Hematopoietic multipotent progenitor cell treated with erythropoietin and hydrocortisone succinate and interleukin-3 and kit ligand, for 8 days (in vitro differentiated cells): ENCODE data around the gene TMEM266.

ENCODE experiments used
- DNase-seq: peaks from one replicate; pipeline ENCODE4 v3.0.0-alpha.2; 2015

The TMEM266 gene

DNA sequence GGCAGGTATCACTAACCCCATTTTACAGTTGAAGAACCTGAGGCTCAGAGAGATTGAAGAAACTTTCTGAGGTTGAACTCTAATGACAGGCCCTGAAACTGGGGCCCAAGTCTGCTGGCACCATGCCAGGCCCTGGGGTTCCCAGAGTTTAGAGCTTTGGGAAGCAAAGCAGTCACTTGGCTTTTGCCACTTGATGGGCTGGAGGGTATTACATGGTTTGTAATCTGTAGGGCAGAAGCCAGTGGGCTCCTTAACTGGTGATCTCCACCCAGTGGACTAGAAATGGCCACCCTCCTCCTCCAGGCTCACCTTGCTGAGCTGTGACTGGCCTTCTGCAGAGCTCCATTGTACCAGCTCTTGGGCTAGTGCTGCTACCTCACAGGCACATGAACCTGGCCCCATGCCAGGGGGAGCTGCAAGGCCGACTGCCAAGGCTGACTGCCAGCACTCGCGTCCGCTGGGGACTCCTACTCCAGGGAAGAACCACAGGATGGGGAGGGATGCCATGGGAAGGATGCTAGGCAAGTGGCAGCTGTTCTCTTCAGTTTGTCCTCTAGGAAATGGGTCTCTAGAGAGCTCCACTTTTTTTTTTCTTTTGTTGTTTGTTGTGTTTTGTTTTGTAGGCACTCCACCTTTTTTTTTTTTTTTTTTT lies 146.7 kb downstream of the TMEM266 start:
- peak; percentile 56 for DNase-seq

DNA sequence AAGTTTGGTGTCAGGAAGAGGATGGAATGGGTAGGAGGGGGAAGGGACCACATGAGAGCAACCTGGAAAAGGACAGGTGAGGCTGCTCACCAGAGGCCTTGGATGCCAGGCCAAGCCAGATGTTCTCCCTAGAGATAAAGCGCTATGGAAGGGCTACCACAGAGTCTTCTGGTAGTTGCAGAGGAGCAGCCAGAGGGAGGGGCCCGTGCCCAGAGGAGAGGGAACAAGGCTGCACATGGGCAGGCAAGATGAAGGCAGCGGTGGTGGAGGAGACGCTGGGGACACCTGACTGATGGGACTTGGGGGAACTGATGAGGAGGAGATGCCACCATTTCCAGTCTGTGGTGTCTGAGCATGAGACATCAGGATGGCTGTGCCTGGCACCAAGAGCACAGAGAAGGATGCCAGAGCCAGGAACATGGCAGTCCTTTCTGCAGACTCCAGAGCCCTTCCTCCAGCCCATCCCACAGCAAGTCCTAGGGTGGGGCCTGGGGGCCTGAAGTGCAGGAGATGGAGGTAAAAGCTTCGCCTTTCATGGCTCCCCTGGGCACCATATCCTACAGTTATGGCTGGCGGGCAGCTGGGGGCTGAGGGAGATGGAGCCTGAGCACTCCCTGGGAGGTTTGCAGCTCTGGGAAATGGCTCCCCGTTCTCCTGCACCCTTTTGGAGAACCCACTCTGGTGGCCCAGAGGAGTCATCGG lies 148.4 kb downstream of the TMEM266 start:
- DNase-seq: no peak

DNA sequence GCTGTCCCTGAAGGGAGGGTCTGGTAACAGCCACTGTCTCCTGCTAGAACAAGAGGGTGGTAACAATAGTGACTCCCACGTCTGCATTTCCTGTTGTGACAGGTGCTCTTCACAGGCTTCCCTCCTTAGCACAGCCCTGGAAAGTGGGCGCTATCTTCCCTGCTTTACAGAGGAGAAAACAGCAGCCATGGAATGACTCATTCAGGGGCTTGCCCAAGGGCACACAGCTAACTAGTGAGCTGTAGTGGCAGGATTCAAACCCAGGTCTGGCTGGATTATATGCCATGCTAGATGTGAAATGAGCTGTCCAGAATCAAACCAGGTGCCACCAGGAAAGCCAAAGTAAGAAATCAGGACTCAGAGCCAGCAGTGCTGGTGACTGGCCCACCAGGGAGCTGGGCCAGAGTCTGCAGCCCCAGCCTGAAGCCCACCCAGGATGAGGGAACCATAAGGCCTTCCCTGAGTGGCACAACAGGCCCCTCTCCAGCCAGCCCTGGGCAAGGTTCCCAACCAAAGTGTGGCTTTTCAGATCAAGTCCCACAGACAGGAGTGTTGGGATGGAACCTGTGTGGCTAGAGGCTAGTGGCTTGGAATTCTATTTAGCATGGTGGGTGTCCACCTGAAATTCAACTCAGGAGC lies 149.1 kb downstream of the TMEM266 start:
- no peak for DNase-seq

DNA sequence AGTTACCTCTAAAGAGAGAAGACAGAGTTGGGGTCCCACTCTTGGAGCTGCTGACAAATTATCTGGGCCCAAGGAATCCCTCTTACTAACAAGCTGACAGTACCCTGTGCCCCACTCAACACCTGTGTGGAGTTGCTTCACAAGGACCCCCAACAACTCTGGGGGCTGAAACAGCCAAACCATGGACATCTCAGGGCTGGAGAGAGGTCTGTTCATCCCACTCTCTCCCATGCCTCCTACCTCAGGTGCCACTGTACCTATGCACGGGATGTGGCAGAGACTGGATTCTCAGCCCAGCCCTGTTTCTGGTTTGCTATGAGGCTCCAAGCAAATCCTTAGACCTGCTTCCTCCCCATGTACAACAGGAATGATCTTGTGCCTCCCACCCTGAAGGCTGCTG lies 149.7 kb downstream of the TMEM266 start:
- DNase-seq: no peak

DNA sequence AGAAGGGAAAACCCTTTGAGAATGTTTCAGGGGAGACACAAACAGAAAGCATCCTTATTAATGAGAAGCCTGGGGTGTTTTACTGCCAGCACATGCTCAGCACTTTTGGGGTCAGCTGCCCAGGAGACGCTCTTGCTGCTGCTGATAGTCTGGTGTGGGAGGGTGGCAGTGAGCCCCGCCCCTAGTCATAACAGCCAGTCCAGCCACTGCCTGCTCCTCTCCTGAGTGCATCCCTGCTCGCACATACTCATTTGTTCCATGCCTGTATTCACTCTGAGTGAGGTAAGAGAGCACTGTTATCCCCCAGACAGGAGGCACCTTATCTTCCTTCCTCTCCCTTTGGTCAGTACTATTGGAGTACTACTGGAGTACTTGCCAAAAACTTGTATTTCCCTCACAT lies 150.2 kb downstream of the TMEM266 start:
- DNase-seq: peak; percentile 41

DNA sequence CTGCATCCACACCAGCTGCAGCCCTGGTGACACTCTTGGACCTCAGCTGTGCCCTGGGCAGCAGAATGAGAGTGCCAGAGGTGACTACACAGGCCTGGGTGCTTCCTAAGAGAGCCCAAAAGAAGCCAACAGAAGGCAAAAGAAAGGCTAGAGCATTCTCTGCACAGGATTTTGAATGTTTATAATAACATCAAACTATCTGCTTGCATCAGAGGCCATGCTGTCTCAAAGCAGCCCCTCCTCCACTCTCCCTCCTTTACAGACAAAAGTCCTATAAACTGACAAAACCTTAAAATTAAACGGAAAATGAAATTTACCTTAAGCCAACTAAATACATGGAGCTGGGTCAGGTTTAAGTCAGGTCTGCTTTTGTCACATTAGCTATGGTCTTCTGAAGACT lies 155.8 kb downstream of the TMEM266 start:
- DNase-seq: no peak

DNA sequence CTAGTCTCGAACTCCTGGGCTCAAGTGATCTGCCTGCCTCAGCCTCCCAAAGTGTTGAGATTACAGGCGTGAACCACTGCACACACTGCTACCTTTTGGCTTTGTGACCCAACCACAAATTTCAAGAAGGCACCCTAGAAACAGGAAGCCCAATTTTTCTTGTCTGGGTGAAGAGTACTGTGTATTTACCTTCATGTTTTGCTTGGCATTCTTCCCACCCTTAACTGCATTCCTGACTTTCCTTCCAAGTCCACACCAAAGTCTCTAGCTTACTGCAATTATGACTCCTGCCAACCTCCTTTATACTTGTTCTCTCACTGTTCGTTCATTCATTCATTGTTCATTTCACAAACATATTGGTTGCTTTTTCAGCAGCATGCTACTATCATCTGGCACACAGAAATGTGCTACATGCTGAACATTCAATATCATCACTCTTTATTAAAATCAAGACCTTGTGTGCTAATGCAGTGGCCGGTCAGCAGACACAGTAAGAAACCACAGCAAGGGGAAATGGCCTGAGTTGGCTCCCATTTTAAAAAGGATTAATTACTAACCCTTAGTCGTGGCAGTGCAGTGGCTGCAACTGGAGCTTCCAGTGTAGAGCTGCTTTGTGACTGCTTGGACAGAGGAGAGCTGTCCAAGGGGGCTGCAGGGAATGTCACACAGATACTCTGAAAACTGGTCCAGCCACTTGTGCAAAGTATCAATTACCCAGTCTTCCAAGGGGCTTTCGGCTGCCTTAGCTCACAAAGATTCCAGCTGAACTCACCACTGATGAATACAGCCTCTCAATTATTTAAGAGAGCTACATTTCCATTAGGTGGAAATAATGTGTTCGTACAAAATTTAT lies 157.5 kb downstream of the TMEM266 start:
- no peak for DNase-seq

DNA sequence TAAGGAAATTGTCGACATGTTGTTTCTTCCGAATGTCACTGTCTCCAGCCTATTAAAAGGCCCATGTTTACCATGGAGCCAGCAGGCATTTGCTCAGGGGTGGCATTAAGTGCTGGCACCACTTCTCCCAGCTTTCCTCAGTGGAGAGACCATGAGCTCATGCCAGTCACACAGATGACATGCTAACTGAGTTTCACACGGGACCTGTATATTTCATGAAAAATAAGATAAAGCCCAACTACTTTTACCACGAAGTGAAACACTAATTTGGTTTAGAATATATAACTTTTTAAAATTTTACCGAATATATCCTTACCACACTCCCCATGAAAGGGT lies 158.1 kb downstream of the TMEM266 start:
- no peak for DNase-seq

DNA sequence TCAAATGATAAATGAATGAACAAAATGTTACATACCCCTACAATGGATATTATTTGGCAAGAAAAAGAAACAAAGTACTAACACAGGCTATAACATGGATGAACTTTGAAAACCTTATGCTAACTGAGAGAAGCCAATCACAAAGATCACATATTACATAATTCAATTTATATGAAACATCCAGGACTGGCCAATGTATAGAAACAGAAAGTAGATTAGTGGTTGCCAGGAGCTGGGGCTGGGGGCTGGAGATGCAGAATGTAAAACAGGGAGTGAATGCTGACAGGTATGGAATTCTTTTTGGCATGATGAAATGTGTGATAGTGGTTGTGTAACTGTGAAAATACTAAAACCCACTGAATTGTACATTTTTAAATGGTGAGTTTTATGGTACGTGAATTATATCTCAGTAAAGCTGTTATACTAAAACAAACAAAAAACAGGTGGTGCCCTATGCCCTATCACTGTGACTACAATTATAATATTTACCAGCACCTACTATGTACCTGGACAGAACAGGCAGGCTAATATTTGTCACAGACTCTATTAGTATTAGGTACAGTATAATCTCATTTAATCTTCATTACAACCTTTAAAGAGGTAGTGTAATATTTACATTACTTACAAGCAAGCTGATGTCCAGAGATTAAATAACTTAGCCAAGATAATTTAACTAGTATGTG lies 161.4 kb downstream of the TMEM266 start:
- no peak for DNase-seq

DNA sequence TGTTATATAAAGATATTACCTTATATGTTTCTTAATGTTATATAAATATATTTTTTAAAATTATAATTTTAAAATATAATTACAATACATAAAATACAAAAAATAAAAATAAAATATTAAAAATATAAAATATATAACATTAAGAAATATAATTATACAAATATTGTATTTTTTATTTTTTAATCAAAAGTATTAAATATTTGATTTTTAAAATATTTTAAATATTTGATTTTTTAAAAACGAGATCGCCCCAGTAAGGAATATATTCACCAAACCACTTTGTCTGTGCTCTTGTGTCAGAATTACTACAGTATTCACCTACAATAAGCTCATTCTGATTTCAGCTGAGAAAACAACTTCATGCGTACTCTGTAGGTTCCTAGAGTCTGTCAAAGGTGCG lies 162.4 kb downstream of the TMEM266 start:
- DNase-seq: no peak

DNA sequence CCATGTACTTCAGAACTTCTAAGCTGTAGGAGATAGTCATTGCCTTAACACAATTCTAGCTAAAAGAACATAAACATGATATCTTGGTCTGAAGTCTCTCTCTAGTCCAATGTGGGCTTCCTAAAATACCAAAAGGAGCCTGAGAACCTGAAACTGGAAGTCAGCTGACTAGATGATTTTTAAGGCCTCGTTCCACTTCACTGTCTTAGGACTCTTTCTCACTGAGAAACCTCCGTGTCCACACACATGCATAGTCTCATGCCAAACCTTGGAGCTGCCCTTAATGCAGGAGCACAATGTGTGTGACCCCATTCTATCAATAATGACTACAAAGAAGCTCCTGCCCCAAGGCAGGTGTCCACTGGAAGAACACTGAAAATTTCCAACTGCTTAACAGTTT lies 163.7 kb downstream of the TMEM266 start:
- no peak for DNase-seq

DNA sequence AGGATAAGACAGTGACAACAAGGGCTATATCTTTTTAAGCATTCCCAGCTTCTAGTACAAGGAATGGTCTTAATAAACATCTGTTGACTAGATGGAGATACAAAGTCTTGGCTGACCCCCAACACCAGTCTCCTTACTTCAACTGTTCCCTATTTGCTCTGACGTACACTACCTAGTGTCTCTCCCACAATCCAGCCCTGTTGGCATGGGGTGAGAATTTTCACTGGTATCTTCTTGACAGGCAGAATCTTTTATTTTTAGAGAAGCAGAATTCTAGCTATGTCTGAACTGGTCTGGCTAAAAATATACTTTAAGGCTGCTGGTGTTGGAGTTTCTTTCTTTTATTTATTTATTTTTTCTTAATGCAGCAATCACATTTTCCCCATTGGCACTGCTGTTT lies 169.5 kb downstream of the TMEM266 start:
- no peak for DNase-seq

DNA sequence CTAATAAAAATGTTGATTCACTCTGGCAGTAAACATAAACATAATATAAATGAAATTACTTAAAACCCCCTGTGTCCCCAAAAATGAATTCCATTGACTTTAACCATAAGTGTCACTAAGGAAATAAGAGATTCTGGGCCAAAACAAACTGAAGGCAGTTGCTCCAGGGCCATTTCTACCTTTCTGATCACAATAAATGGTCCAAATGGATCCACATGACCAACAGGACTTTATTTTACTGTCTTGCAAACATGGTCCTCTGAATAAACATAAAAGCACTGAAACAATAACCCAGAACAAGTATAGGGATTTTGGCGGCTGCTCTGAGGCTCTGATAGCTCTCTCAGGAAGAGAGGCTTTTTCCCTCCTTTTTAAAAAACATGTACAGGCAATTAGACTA lies 174.1 kb downstream of the TMEM266 start:
- no peak for DNase-seq

DNA sequence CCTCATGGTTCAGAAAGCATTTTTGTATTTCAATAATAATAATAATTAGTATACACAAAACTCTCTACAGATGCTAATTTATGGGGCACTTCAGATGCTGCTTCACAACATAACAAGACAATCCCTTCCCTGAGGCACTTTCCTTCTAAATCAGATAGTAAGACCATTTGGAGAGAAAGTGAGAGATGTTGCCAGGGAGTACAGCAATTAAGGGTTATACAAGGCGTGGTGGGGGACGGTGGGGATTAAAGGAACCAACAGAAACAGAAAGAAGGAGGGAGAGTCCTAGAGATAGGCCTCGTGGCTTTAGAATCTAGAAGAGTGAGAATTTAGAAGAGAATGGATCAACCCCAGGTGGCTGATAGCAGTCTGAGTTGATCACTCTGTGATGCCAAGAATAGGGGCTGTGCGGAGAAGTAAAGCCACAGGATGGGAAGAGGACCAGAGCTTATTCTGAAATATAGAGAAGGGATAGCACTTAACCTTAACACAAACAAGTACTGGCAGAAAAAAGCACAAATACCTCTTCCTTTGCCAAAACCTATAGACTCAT lies 174.6 kb downstream of the TMEM266 start:
- no peak for DNase-seq

DNA sequence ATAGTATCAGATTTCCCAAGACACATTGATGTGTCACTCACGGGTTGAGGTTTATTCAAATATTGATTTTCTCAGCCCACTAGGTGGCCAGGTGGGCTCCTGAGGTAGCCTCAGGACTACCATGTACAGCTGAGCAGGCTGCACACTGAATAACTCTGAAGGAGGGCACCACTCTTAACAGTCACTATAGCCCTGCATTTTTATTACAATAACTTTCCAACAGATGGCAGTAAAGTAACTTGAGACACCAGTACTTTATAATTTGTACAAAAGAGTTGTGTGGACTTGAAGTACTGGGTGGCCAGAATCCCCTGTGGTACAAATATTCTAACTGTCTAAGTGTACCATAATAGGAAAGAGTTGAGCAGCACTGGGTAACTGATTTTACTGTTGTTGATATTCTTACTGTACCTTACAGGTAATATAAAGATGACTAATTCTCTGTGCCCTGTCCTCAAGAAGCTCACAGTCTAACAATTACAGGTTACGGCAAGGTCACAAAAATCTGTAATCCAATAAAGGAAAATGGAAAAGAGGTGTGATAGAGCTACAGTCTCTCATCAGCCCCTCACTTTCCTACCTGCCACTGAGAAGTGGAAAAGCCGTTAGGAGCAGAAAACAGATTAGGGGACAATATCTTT lies 175.5 kb downstream of the TMEM266 start:
- DNase-seq: peak; percentile 65

DNA sequence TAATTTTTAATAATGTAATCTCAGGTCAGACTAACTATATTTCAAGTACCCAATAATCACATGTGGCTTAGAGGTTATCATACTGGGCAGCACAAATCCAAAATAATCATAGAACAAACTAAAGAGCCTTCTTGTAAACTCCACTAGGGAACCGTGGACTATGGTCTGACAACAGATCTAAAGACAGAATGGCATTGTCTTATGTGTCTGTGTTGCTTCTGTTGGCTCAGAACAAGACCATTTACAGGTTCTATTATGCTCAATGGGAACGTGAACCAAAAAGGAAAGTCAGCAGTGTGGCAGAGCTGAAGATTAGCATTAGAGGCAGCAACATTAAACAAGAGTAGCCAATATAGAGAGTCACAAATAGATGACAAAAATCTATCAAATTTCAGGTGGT lies 176.6 kb downstream of the TMEM266 start:
- no peak for DNase-seq

DNA sequence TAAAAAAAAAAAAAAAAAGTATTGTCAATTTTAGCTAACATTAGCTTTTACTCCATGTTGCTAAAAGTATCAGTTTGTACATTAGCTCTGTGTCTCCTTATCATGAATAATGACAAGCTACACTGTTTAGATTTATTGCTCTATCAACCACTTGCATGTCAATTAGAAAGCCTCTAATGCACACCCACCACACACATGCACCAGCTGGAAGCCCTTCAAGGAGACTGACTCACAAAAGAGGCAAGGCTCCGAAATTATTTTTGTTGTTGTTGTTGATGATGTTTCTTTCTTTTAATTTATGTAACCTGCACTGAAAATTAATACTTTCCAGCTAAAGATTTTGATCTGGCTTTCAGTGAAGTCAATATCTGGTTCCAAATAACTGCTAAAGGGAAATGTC lies 180.0 kb downstream of the TMEM266 start:
- DNase-seq: no peak

DNA sequence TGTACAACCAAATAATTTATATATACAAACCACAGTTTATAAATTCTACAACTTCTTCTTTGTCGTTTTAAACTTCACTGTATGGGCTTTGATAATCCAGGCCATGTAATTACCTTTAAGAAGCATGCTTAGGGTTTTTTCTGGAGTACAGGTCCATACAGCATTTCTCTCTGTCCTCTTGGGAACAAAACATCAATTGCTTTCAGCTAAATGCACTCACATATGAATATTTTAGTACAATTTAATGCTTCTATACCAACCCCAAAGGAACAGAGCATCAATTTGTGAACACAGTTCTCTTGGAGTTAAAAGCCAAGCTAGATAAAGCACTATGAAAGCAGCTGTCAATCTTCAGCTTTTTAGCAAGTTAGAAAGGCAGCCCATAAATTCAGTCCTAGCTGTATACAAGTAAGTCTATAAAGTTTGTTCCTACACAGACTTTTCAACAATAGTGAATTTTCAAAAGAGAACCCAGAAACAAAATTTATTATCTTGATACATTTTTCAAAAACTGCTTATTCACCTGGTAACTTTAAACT lies 185.4 kb downstream of the TMEM266 start:
- DNase-seq: no peak

DNA sequence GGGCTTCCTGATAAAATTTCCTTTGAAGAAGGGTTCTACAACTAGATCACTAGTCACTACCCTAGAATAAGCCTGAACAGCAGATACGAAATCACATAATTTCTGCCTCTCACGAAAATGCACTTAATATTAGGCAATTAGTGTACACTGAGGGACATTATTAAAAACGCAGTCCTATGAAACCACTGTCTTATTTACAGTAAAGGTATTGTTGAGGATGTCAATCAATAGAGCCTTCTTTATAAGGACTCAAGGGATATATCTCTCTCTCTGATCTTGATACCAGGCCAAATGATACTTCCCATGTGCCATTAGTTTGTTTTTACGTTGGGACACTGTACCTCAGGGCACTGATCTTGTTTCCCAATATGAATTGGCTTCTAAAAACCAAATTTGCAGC lies 191.9 kb downstream of the TMEM266 start:
- no peak for DNase-seq

DNA sequence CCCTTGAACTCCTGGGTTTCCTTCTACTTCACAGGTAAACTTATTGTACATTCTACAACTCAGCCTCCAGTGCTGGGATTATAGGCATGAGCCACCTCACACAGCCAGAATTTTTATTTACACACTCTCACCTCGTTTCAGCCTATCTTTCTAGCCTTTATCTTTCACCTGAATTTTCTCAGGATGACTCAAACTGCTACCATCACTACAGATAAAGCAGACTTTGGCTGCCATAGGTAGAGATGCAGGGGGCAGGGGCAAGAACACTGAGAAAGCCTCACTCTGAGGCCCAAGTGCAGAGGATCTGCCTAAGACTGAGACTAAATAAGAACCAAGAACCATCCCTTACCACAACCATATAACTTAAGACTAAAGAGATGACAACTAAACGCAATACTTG lies 192.5 kb downstream of the TMEM266 start:
- no peak for DNase-seq

DNA sequence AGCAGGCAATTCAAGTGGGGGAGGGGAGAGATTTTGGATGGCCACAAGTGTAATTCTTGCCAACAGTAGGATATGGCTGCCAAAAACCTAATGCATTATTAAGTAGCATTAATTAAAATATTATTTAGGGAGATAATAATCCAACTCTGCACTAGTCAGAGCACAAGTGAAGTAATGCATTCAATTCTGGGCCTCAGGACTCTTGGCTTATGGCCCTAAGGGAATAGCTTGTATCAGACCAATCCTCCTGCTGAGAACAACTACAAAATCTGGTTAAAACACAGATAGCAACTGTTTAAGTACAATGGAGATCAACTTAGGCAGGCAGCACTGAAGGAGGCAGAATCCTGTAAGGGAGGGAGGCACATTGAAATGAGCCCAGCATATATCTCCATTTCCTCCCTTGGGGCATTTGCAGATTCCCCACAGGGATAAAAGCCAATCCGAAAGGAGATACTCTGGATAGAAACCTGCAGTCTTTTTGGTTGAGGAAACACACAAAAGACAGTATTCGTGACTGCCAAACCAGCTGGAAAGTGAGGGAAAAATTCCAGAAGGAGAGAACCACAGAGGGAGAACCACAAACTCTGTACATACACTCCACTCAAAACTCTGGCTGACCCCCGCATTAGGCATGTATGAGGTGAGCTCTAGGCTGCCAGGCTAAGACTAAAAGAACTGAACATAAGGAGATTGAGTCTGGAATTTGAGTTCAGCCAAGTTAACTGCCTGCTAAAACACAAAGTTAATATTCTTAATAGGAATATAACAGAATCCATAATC lies 194.1 kb downstream of the TMEM266 start:
- no peak for DNase-seq
